GM23338 (cell line): Measurements from ENCODE around the gene KRTAP17-1. TPM values are rescaled to one million over a fixed set of nuclear protein-coding genes. Genes with fewer than 3 reads are reported as not detected.

ENCODE experiments used
- ATAC-seq: fragments of 200-7000 bp; cut with Tn5 transposase; 3 replicates; pipeline ENCODE4 v1.9.1; 2020
- DNase-seq: peaks from one replicate; pipeline ENCODE4 v3.0.0-alpha.2; 2015; ENCODE audit warnings: low spot score
- H2AFZ ChIP-seq: fragments of 200-600 bp; sonication (generic); 2 replicates; pipeline ENCODE4 v1.8.0; 2016; ENCODE audit warnings: antibody characterized with exemption, mild to moderate bottlenecking, moderate library complexity
- H3F3A ChIP-seq: fragments of 200-600 bp; sonication (generic); replicated peaks from 2 replicates; pipeline ENCODE4 v1.8.0; 2017; ENCODE audit warnings: antibody characterized with exemption, mixed run types, low read depth
- H3K27ac ChIP-seq: fragments of 200-600 bp; sonication (generic); 2 replicates; pipeline ENCODE4 v1.6.1; 2016; ENCODE audit warnings: low read depth
- H3K27me3 ChIP-seq: fragments of 200-600 bp; sonication (generic); 2 replicates; pipeline ENCODE4 v1.8.0; 2016; ENCODE audit warnings: mild to moderate bottlenecking, mixed run types, moderate library complexity; ENCODE audit not compliant: insufficient read depth
- H3K36me3 ChIP-seq: fragments of 200-600 bp; sonication (generic); 2 replicates; pipeline ENCODE4 v1.8.0; 2016; ENCODE audit warnings: mild to moderate bottlenecking; ENCODE audit not compliant: insufficient read depth
- H3K4me1 ChIP-seq: fragments of 200-600 bp; sonication (generic); 2 replicates; pipeline ENCODE4 v1.8.0; 2016; ENCODE audit warnings: mild to moderate bottlenecking, moderate library complexity; ENCODE audit not compliant: insufficient read depth
- H3K4me2 ChIP-seq: fragments of 200-600 bp; sonication (generic); 2 replicates; pipeline ENCODE4 v1.7.1; 2017; ENCODE audit warnings: mixed run types
- H3K4me3 ChIP-seq: fragments of 200-600 bp; sonication (generic); 2 replicates; pipeline ENCODE4 v1.6.1; 2016; ENCODE audit warnings: mixed run types
- H3K79me2 ChIP-seq: fragments of 200-600 bp; sonication (generic); replicated peaks from 2 replicates; pipeline ENCODE4 v1.8.0; 2017; ENCODE audit warnings: mild to moderate bottlenecking; ENCODE audit not compliant: insufficient read depth
- H3K9me2 ChIP-seq: fragments of 200-600 bp; sonication (generic); 2 replicates; pipeline ENCODE4 v1.8.0; 2017; ENCODE audit not compliant: insufficient read depth
- H4K20me1 ChIP-seq: fragments of 200-600 bp; sonication (generic); replicated peaks from 2 replicates; pipeline ENCODE4 v1.8.0; 2017; ENCODE audit warnings: mild to moderate bottlenecking; ENCODE audit not compliant: insufficient read depth
- H3K27ac Mint-ChIP-seq: 2 replicates; pipeline ENCODE4 v1.8.0; 2020; ENCODE audit warnings: inconsistent platforms, mild to moderate bottlenecking, moderate library complexity, mixed read lengths
- H3K27me3 Mint-ChIP-seq: 3 replicates; pipeline ENCODE4 v1.8.0; 2022; ENCODE audit warnings: low read depth, mild to moderate bottlenecking, moderate library complexity, mixed read lengths, inconsistent platforms; ENCODE audit not compliant: insufficient read depth, poor library complexity
- H3K36me3 Mint-ChIP-seq: 3 replicates; pipeline ENCODE4 v1.8.0; 2021; ENCODE audit warnings: low read depth, mild to moderate bottlenecking, inconsistent platforms, moderate library complexity, mixed read lengths
- H3K4me1 Mint-ChIP-seq: 3 replicates; pipeline ENCODE4 v1.8.0; 2020; ENCODE audit warnings: mild to moderate bottlenecking, inconsistent platforms, mixed read lengths
- H3K4me3 Mint-ChIP-seq: 3 replicates; pipeline ENCODE4 v1.8.0; 2021; ENCODE audit warnings: moderate library complexity, mild to moderate bottlenecking, inconsistent platforms, mixed read lengths
- H3K9me3 Mint-ChIP-seq: 3 replicates; pipeline ENCODE4 v1.8.0; 2020; ENCODE audit warnings: moderate library complexity, mild to moderate bottlenecking, inconsistent platforms, mixed read lengths
- CREB1 ChIP-seq: fragments of 250-450 bp; sonication (Bioruptor Pico); IDR thresholded peaks from 2 replicates; pipeline ENCODE4 v1.5.0; 2020; ENCODE audit warnings: low read depth, mild to moderate bottlenecking, moderate library complexity
- EZH2phosphoT487 ChIP-seq: fragments of 200-600 bp; sonication (generic); IDR thresholded peaks from one replicate; pipeline ENCODE4 v1.8.1; 2018; ENCODE audit warnings: antibody characterized with exemption; ENCODE audit not compliant: unreplicated experiment
- NANOG ChIP-seq: IDR thresholded peaks from 2 replicates; pipeline ENCODE4 v1.6.1; 2016; ENCODE audit warnings: antibody characterized with exemption, borderline replicate concordance
- POLR2AphosphoS5 ChIP-seq: IDR thresholded peaks from 2 replicates; pipeline ENCODE4 v1.6.1; 2016; ENCODE audit warnings: antibody characterized with exemption, low read depth
- REST ChIP-seq: IDR thresholded peaks from one replicate; pipeline ENCODE4 v1.6.1; 2018; ENCODE audit warnings: antibody characterized with exemption; ENCODE audit not compliant: unreplicated experiment
- STAT1 ChIP-seq: IDR thresholded peaks from one replicate; pipeline ENCODE4 v1.6.1; 2016; ENCODE audit warnings: antibody characterized with exemption; ENCODE audit not compliant: unreplicated experiment
- ZNF114 ChIP-seq: fragments of 250-450 bp; sonication (Bioruptor Pico); IDR thresholded peaks from 2 replicates; pipeline ENCODE4 v1.5.0; 2020; ENCODE audit warnings: mild to moderate bottlenecking, moderate library complexity
- ZNF331 ChIP-seq: fragments of 250-450 bp; sonication (Bioruptor Pico); IDR thresholded peaks from 2 replicates; pipeline ENCODE4 v1.5.0; 2020; ENCODE audit warnings: low read depth, mild to moderate bottlenecking, moderate library complexity
- polyA plus RNA-seq: library from polyadenylated mRNA; unstranded; fragments of >200 nt; fragmentation: Nextera tagmentation; extraction: Ambion mirVana; gene quantifications from 2 replicates; pipeline ENCODE4 v1.2.1, GENCODE V29; 2016
- total RNA-seq: library from RNA; depleted of rRNA; stranded (reverse); fragments of >200 nt; shearing (Covaris generic); gene quantifications from 2 replicates; pipeline ENCODE4 v1.2.3, GENCODE V29; 2014
- TF ChIP-seq, protein P1 (sequence below): IDR thresholded peaks from 2 replicates; pipeline ENCODE4 v1.6.1; 2016; ENCODE audit warnings: antibody characterized with exemption

KRTAP17-1 gene
- total and polyA plus RNA-seq, 2 experiments from 2014 or later, result not detected

- no peaks in the 10 kb centered on the region for H3K36me3 Mint-ChIP-seq
- Histone ChIP-seq H3K79me2 (no peaks in the 10 kb centered on the region), H2AFZ (no peak overlapping the region), H3K27ac (no peak overlapping the region), H3K9me2 (no peaks in the 10 kb centered on the region), H3K4me2 (no peak overlapping the region), H3F3A (no peaks in the 10 kb centered on the region), H3K4me1 (no peaks in the 10 kb centered on the region), H4K20me1 (no peaks in the 10 kb centered on the region), H3K36me3 (no peaks in the 10 kb centered on the region), H3K27me3 (no peaks in the 10 kb centered on the region), H3K4me3 (no peak overlapping the region)
- peaks cover 2% of the 10 kb centered on the region; the same call in 1 of the 3 replicates for H3K9me3 Mint-ChIP-seq
- H3K4me1 Mint-ChIP-seq, result no peaks in the 10 kb centered on the region; the same call in 2 of the 3 replicates
- no peak for TF ChIP-seq STAT1
- TF ChIP-seq ZNF114 (CRISPR knock-in tag), result no peak
- TF ChIP-seq ZNF331, result no peak
- TF ChIP-seq NANOG, result no peak
- DNase-seq (no peak), ATAC-seq (no peak)
- no peak overlapping the region for H3K27ac Mint-ChIP-seq
- H3K4me3 Mint-ChIP-seq, result no peak overlapping the region
- H3K27me3 Mint-ChIP-seq, result peaks cover 7% of the 10 kb centered on the region
Measured at GRCh38 chr17:41311111-41311510, 4.4 kb downstream of the KRTAP17-1 start.

DNA sequence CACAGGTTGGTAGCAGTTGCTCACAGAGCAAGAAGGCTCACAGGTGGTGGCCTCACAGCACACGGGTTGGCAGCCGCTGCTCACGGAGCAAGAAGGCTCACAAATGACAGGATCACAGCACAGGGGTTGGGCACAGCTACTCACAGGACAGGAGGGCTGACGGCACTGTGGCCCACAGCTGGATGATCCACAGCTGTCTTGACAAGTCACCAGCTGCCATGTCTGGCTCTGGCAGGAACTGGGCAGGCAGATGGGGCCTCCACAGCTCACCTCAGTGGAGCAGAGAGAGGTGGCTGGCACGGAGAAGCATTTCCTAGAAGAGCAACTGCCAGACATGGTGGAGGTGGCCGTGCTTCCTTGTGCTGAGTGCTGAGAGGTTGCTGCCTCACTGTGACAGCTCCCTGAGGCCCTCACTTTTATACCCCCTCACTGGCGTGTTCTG, 6.6 kb downstream of the KRTAP17-1 start, which contains the start of gene KRTAP16-1:
KRTAP16-1 (minus strand) TSS at position 392 of the 442 bp plus-strand sequence; CDS start at position 336, 56 bp downstream.
- Histone ChIP-seq H3K4me1 (no peaks in the 10 kb centered on the region), H3K4me2 (no peak within 1 kb of the TSS), H3K4me3 (no peak within 1 kb of the TSS), H3K9me2 (no peaks in the 10 kb centered on the region), H3K36me3 (no peaks in the 10 kb centered on the region), H3K79me2 (no peaks in the 10 kb centered on the region), H3K27me3 (no peaks in the 10 kb centered on the region), H4K20me1 (no peaks in the 10 kb centered on the region), H3F3A (no peaks in the 10 kb centered on the region), H2AFZ (no peak within 1 kb of the TSS), H3K27ac (no peak within 1 kb of the TSS)
- Mint-ChIP-seq H3K9me3 (peaks cover 2% of the 10 kb centered on the region; the same call in 1 of the 3 replicates), H3K4me1 (no peaks in the 10 kb centered on the region; the same call in 2 of the 3 replicates), H3K4me3 (no peak within 1 kb of the TSS), H3K36me3 (no peaks in the 10 kb centered on the region), H3K27ac (no peak within 1 kb of the TSS), H3K27me3 (peaks cover 6% of the 10 kb centered on the region)
- TF ChIP-seq EZH2phosphoT487 (no peak), REST (no peak), POLR2AphosphoS5 (no peak), CREB1 (CRISPR knock-in tag) (no peak), STAT1 (no peak), ZNF114 (CRISPR knock-in tag) (no peak), ZNF331 (no peak), NANOG (no peak)
- TF ChIP-seq, protein P1, sequence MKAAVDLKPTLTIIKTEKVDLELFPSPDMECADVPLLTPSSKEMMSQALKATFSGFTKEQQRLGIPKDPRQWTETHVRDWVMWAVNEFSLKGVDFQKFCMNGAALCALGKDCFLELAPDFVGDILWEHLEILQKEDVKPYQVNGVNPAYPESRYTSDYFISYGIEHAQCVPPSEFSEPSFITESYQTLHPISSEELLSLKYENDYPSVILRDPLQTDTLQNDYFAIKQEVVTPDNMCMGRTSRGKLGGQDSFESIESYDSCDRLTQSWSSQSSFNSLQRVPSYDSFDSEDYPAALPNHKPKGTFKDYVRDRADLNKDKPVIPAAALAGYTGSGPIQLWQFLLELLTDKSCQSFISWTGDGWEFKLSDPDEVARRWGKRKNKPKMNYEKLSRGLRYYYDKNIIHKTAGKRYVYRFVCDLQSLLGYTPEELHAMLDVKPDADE, result no peak
- no peak for DNase-seq
- ATAC-seq, result no peak
